T-cell (primary cell): Measurements from ENCODE around the gene UBE2K. TPM values are rescaled to one million over a fixed set of nuclear protein-coding genes. Genes with fewer than 3 reads are reported as not detected.
"Not testable (repeated sequence)": the region's sequence is repeated elsewhere in the genome, so short reads cannot be mapped to it uniquely, and the experiment has no call there.

Experiments used
- ATAC-seq, 4 experiments: fragments of 200-7000 bp in 3 of 4; fragments of 150-1000 bp in 1 of 4; cut with Tn5 transposase; replicated peaks in 1 of 4; 1 replicate in 3 of 4; 2 replicates in 1 of 4; pipeline ENCODE4 v1.10.0; 2021; ENCODE audit warnings: moderate library complexity in 3 of 4, mild to moderate bottlenecking in 2 of 4, moderate number of reproducible peaks in 1 of 4
- CTCF ChIA-PET, 2 donors: fragments of 300-600 bp; sonication (Branson Sonifier 250); formaldehyde crosslinking; loops; one replicate each; lab custom pipeline; 2022; ENCODE audit warnings: antibody characterized with exemption in 2 of 2; lab: Charles Lee
- POLR2A ChIA-PET, 2 donors: fragments of 300-600 bp; sonication (Branson Sonifier 250); formaldehyde crosslinking; loops; one replicate each; lab custom pipeline; 2022; ENCODE audit warnings: antibody characterized with exemption in 2 of 2; lab: Charles Lee
- DNase-seq, 35 experiments: peaks; one replicate each; pipeline versions ENCODE4 v3.0.0 to v3.0.0-alpha.2; 2013 to 2023
- H3K27ac ChIP-seq: one replicate; pipeline ENCODE4 v1.5.1; 2013; ENCODE audit warnings: low read length
- H3K27me3 ChIP-seq, 2 experiments: replicated peaks in 1 of 2; 1 replicate in 1 of 2; 2 replicates in 1 of 2; pipeline versions ENCODE4 v1.6.1 to v1.7.0; 2013; ENCODE audit warnings: low read length in 1 of 2, mixed read lengths in 1 of 2; ENCODE audit not compliant: control insufficient read depth in 2 of 2, insufficient read depth in 2 of 2; ENCODE audit errors: extremely low read depth in 1 of 2
- H3K36me3 ChIP-seq, 2 donors: 1 replicate in 1 of 2; 2 replicates in 1 of 2; pipeline versions ENCODE4 v1.6.1 to v1.7.0; 2013; ENCODE audit warnings: low read length in 1 of 2; ENCODE audit not compliant: control insufficient read depth in 2 of 2, insufficient read depth in 1 of 2; ENCODE audit errors: extremely low read depth in 1 of 2
- H3K4me1 ChIP-seq, 2 experiments: 1 replicate in 1 of 2; 2 replicates in 1 of 2; pipeline versions ENCODE4 v1.6.1 to v1.7.0; 2013; ENCODE audit warnings: low read length in 2 of 2, mixed read lengths in 1 of 2; ENCODE audit not compliant: insufficient read depth in 2 of 2, control insufficient read depth in 1 of 2; ENCODE audit errors: extremely low read depth in 1 of 2
- H3K4me3 ChIP-seq, 2 donors: 1 replicate in 1 of 2; 2 replicates in 1 of 2; pipeline versions ENCODE4 v1.5.1 to v1.7.0; 2013; ENCODE audit warnings: mild to moderate bottlenecking in 2 of 2, low read length in 1 of 2, moderate library complexity in 1 of 2; ENCODE audit not compliant: control insufficient read depth in 1 of 2; ENCODE audit errors: extremely low read depth in 1 of 2
- H3K9me3 ChIP-seq: 2 replicates; pipeline ENCODE4 v1.7.0; 2013
- H3K27ac Mint-ChIP-seq, 2 donors: one replicate each; pipeline ENCODE4 v1.8.0; 2020 to 2021; ENCODE audit warnings: mild to moderate bottlenecking in 2 of 2, mixed read lengths in 2 of 2
- H3K27me3 Mint-ChIP-seq, 2 donors: one replicate each; pipeline ENCODE4 v1.8.0; 2021 to 2022; ENCODE audit warnings: mixed read lengths in 2 of 2
- H3K36me3 Mint-ChIP-seq: one replicate; pipeline ENCODE4 v1.8.0; 2021; ENCODE audit warnings: mixed read lengths
- H3K4me1 Mint-ChIP-seq, 3 donors: one replicate each; pipeline ENCODE4 v1.8.0; 2020 to 2022; ENCODE audit warnings: mixed read lengths in 3 of 3, mild to moderate bottlenecking in 1 of 3
- H3K4me3 Mint-ChIP-seq, 3 donors: one replicate each; pipeline ENCODE4 v1.8.0; 2020 to 2022; ENCODE audit warnings: mild to moderate bottlenecking in 3 of 3, mixed read lengths in 3 of 3, moderate library complexity in 3 of 3
- H3K9me3 Mint-ChIP-seq, 3 donors: one replicate each; pipeline ENCODE4 v1.8.0; 2020 to 2022; ENCODE audit warnings: mixed read lengths in 3 of 3
- WGBS: methylation state at CpG from one replicate; pipeline ENCODE4 v1.1.5; 2013; ENCODE audit warnings: missing lambda C conversion rate; ENCODE audit not compliant: insufficient coverage; 5-methylcytosine and 5-hydroxymethylcytosine counted together
- total RNA-seq, 35 experiments: library from RNA in 6 of 35; stranded (reverse) in 6 of 35; fragments of 120-200 nt in 1 of 35; gene quantifications; one replicate each; pipeline versions ENCODE4 v1.2.1 to v1.2.4 and lab custom pipeline; 2013 to 2026

Gene UBE2K
- total RNA-seq, 5 donors from 2014 or later (not counting 1 experiment from before 2014, with no cell fraction given) = 32.5 to 46.9 (median 44.0) TPM

GRCh38 chr4:39721788-39722187 is 23.9 kb downstream of the UBE2K start:
- POLR2A ChIA-PET = interaction anchor here in 1 of 2 donors (0.6 kb wide), 1 partner anchor 8 kb away, joined by 6 read pairs; no protein-coding TSS in a partner anchor
- Histone ChIP-seq H3K36me3 (peaks cover 0 to 2% of the 10 kb centered on the region in 2 donors), H3K9me3 (no peaks in the 10 kb centered on the region), H3K4me1 (peaks cover 2 to 27% of the 10 kb centered on the region in 2 experiments), H3K4me3 (no peak overlapping the region), H3K27me3 (no peaks in the 10 kb centered on the region), H3K27ac (no peak overlapping the region)
- H3K4me1 Mint-ChIP-seq = peaks cover 49 to 68% (median 67%) of the 10 kb centered on the region in 3 donors
- H3K9me3 Mint-ChIP-seq = no peaks in the 10 kb centered on the region
- H3K27me3 Mint-ChIP-seq = no peaks in the 10 kb centered on the region
- 100% methylated on average over 2 of the region's 7 CpGs for WGBS
- H3K27ac Mint-ChIP-seq = no peak overlapping the region
- ATAC-seq (no peak), DNase-seq (no peak)
- no peak overlapping the region for H3K4me3 Mint-ChIP-seq
- CTCF ChIA-PET = interaction anchor here (0.5 to 0.9 kb wide), 3 partner anchors 34 to 215 kb away, joined by 3 to 4 read pairs (median 3); no protein-coding TSS in a partner anchor
- peaks cover 25% of the 10 kb centered on the region for H3K36me3 Mint-ChIP-seq

- POLR2A ChIA-PET = interaction anchor here in 1 of 2 donors (0.7 kb wide), 1 partner anchor 415 kb away, joined by 3 read pairs; no protein-coding TSS in a partner anchor
- WGBS = 100% methylated on average over 3 of the region's 4 CpGs
- H3K4me3 Mint-ChIP-seq = no peak overlapping the region
These were observed 31.6 kb downstream of the UBE2K start for GRCh38 chr4:39729557-39729956.

GRCh38 chr4:39730072-39730471 is 32.1 kb downstream of the UBE2K start:
- Histone ChIP-seq H3K27ac (no peak overlapping the region), H3K36me3 (peaks cover 0 to 13% of the 10 kb centered on the region in 2 donors), H3K27me3 (no peaks in the 10 kb centered on the region), H3K9me3 (no peaks in the 10 kb centered on the region), H3K4me1 (peaks cover 0 to 4% of the 10 kb centered on the region in 2 experiments), H3K4me3 (no peak overlapping the region)
- DNase-seq (no peak), ATAC-seq (no peak)
- ChIA-PET CTCF (interaction anchor here (0.6 kb wide), 2 partner anchors 33 to 89 kb away, joined by 3 to 10 read pairs; no protein-coding TSS in a partner anchor), POLR2A (interaction anchor here in 1 of 2 donors (0.6 to 0.9 kb wide), 2 partner anchors 9 to 629 kb away, joined by 4 to 6 read pairs; no protein-coding TSS in a partner anchor)
- no CpG with 5 or more reads among the region's 3 CpGs for WGBS
- H3K4me1 Mint-ChIP-seq = peaks cover 30 to 52% (median 46%) of the 10 kb centered on the region in 3 donors
- peaks cover 23% of the 10 kb centered on the region for H3K36me3 Mint-ChIP-seq
- no peaks in the 10 kb centered on the region for H3K27me3 Mint-ChIP-seq
- no peak overlapping the region for H3K27ac Mint-ChIP-seq
- no peak overlapping the region for H3K4me3 Mint-ChIP-seq
- H3K9me3 Mint-ChIP-seq = no peaks in the 10 kb centered on the region

More at GRCh38 chr4:39729557-39729956, 31.6 kb downstream of the UBE2K start:
- H3K9me3 Mint-ChIP-seq = no peaks in the 10 kb centered on the region
- Histone ChIP-seq H3K36me3 (peaks cover 0 to 10% of the 10 kb centered on the region in 2 donors), H3K4me1 (peaks cover 0 to 8% of the 10 kb centered on the region in 2 experiments), H3K27ac (no peak overlapping the region), H3K4me3 (no peak overlapping the region), H3K27me3 (no peaks in the 10 kb centered on the region), H3K9me3 (no peaks in the 10 kb centered on the region)
- DNase-seq (no peak), ATAC-seq (no peak)
- H3K27me3 Mint-ChIP-seq = no peaks in the 10 kb centered on the region
- peaks cover 23% of the 10 kb centered on the region for H3K36me3 Mint-ChIP-seq
- H3K27ac Mint-ChIP-seq = peak overlapping the region; percentile 2 to 15
- H3K4me1 Mint-ChIP-seq = peaks cover 30 to 56% (median 51%) of the 10 kb centered on the region in 3 donors
- CTCF ChIA-PET = interaction anchor here (0.6 to 0.9 kb wide), 5 partner anchors 17 to 90 kb away, joined by 3 to 10 read pairs (median 4); no protein-coding TSS in a partner anchor

- ChIA-PET POLR2A (interaction anchor here (0.6 to 0.7 kb wide), 3 partner anchors 201 to 263 kb away, joined by 3 to 13 read pairs (median 3); no protein-coding TSS in a partner anchor), CTCF (interaction anchor here (0.9 to 1.4 kb wide), 2 partner anchors 13 to 23 kb away, joined by 3 to 4 read pairs; no protein-coding TSS in a partner anchor)
- no peak overlapping the region for H3K27ac Mint-ChIP-seq
- no CpG with 5 or more reads among the region's 2 CpGs for WGBS
- H3K4me3 ChIP-seq = no peak overlapping the region
- H3K9me3 ChIP-seq = no peaks in the 10 kb centered on the region
- peaks cover 0 to 13% of the 10 kb centered on the region in 2 donors for H3K36me3 ChIP-seq
- DNase-seq (no peak), ATAC-seq (no peak)
- H3K4me3 Mint-ChIP-seq = no peak overlapping the region
- H3K27me3 Mint-ChIP-seq = no peaks in the 10 kb centered on the region
- no peak overlapping the region for H3K27ac ChIP-seq
- no peaks in the 10 kb centered on the region for H3K9me3 Mint-ChIP-seq
- H3K36me3 Mint-ChIP-seq = peaks cover 10% of the 10 kb centered on the region
- H3K4me1 ChIP-seq = peaks cover 0 to 3% of the 10 kb centered on the region in 2 experiments
- no peaks in the 10 kb centered on the region for H3K27me3 ChIP-seq
- H3K4me1 Mint-ChIP-seq = peaks cover 30 to 41% (median 31%) of the 10 kb centered on the region in 3 donors
These were observed 34.0 kb downstream of the UBE2K start for GRCh38 chr4:39731908-39732307.

GRCh38 chr4:39732728-39733127 is 34.8 kb downstream of the UBE2K start:
- Histone ChIP-seq H3K4me3 (no peak overlapping the region), H3K4me1 (no peaks in the 10 kb centered on the region), H3K27ac (no peak overlapping the region), H3K9me3 (no peaks in the 10 kb centered on the region), H3K36me3 (peaks cover 0 to 13% of the 10 kb centered on the region in 2 donors), H3K27me3 (no peaks in the 10 kb centered on the region)
- no peak for DNase-seq
- peaks cover 26 to 33% (median 26%) of the 10 kb centered on the region in 3 donors for H3K4me1 Mint-ChIP-seq
- no peaks in the 10 kb centered on the region for H3K27me3 Mint-ChIP-seq
- peaks cover 7% of the 10 kb centered on the region for H3K36me3 Mint-ChIP-seq
- no peaks in the 10 kb centered on the region for H3K9me3 Mint-ChIP-seq
- no peak overlapping the region for H3K27ac Mint-ChIP-seq
- CTCF ChIA-PET = interaction anchor here (0.6 to 1.4 kb wide), 6 partner anchors 12 to 788 kb away, joined by 3 to 10 read pairs (median 4); no protein-coding TSS in a partner anchor
- H3K4me3 Mint-ChIP-seq = no peak overlapping the region
- POLR2A ChIA-PET = interaction anchor here (0.6 to 0.7 kb wide), 2 partner anchors 201 to 258 kb away, joined by 3 to 13 read pairs; no protein-coding TSS in a partner anchor
- ATAC-seq = no peak
- WGBS = no CpG with 5 or more reads among the region's 3 CpGs

- CTCF ChIA-PET, H3K9me3 Mint-ChIP-seq, H3K27me3 ChIP-seq, H3K4me1 ChIP-seq, ATAC-seq, POLR2A ChIA-PET, H3K27me3 Mint-ChIP-seq, H3K36me3 Mint-ChIP-seq, H3K4me1 Mint-ChIP-seq, H3K9me3 ChIP-seq, H3K36me3 ChIP-seq, DNase-seq, H3K27ac ChIP-seq, H3K27ac Mint-ChIP-seq, H3K4me3 ChIP-seq, H3K4me3 Mint-ChIP-seq: not testable (repeated sequence)
- WGBS = 100% methylated on average over 3 of the region's 10 CpGs
These were observed 41.7 kb downstream of the UBE2K start for GRCh38 chr4:39739591-39739990.
